Adrenal gland (tissue), 12 donors: ENCODE measurements around the gene SYK. TPM values are rescaled to one million over a fixed set of nuclear protein-coding genes. Genes with fewer than 3 reads are reported as not detected.

Experiments used
- DNase-seq, 7 donors: peaks; one replicate each; pipeline ENCODE4 v3.0.0-alpha.2; 2019 to 2020
- H3K27ac ChIP-seq, 5 donors: fragments of 200-600 bp; sonication (generic) in 4 of 5; 1 replicate in 3 of 5; 2 replicates in 2 of 5; pipeline versions ENCODE4 v1.5.1 to v1.8.0; 2016 to 2020; ENCODE audit warnings: mild to moderate bottlenecking in 1 of 5
- H3K27me3 ChIP-seq: fragments of 200-600 bp; 2 replicates; pipeline ENCODE4 v1.8.0; 2021
- H3K36me3 ChIP-seq, 2 donors: fragments of 200-600 bp; replicated peaks in 1 of 2; 1 replicate in 1 of 2; 2 replicates in 1 of 2; pipeline versions ENCODE4 v1.5.1 to v1.8.0; 2018 to 2022
- H3K4me1 ChIP-seq, 2 donors: fragments of 200-600 bp; replicated peaks in 1 of 2; 1 replicate in 1 of 2; 2 replicates in 1 of 2; pipeline versions ENCODE4 v1.5.1 to v1.8.0; 2018 to 2021
- H3K4me3 ChIP-seq, 4 donors: fragments of 200-600 bp; sonication (generic) in 3 of 4; one replicate each; pipeline ENCODE4 v1.5.1; 2016 to 2018
- H3K9me3 ChIP-seq, 3 donors: fragments of 200-600 bp; sonication (generic) in 1 of 3; replicated peaks in 1 of 3; 1 replicate in 2 of 3; 2 replicates in 1 of 3; pipeline versions ENCODE4 v1.5.1 to v1.8.0; 2016 to 2021
- CTCF ChIP-seq, 6 experiments: fragments of 450-650 bp in 4 of 6; fragments of 200-600 bp in 2 of 6; sonication (generic) in 1 of 6; IDR thresholded peaks; 1 replicate in 5 of 6; 2 replicates in 1 of 6; pipeline versions ENCODE4 v1.5.1 to v1.8.0; 2016 to 2021; ENCODE audit warnings: antibody characterized with exemption in 6 of 6, mild to moderate bottlenecking in 2 of 6, moderate library complexity in 1 of 6
- POLR2A ChIP-seq, 2 donors: fragments of 450-650 bp; IDR thresholded peaks; one replicate each; pipeline ENCODE4 v1.6.1; 2017; ENCODE audit warnings: antibody characterized with exemption in 2 of 2, mild to moderate bottlenecking in 2 of 2, moderate library complexity in 1 of 2
- WGBS, 4 donors: extraction: QIAGEN DNeasy Blood & Tissue Kit in 2 of 4; methylation state at CpG; one replicate each; pipeline versions ENCODE4 v1.1.5 to v1.1.7; 2013 to 2017; 5-methylcytosine and 5-hydroxymethylcytosine counted together
- intact Hi-C, 2 donors: fragments of 100-400 bp; cut with DNase I; formaldehyde crosslinking; loops; one replicate each; pipeline versions ENCODE4 v1.14.1 to v1.15.0; 2022 to 2023
- polyA plus RNA-seq, 3 donors: library from polyadenylated mRNA; stranded (reverse); fragments of 200-250 nt in 2 of 3; fragments of 350-450 nt in 1 of 3; fragmentation: Illumina TruSeq in 1 of 3; extraction: RNeasy Lipid Tissue Mini Kit (QIAGEN cat#74804) in 1 of 3; gene quantifications; one replicate each; pipeline ENCODE4 v1.2.3, GENCODE V29; 2013 to 2014
- total RNA-seq, 9 donors: library from RNA; depleted of rRNA in 4 of 9; stranded (reverse); fragments of >200 nt in 4 of 9; fragments of 120-200 nt in 1 of 9; fragmentation: NEBNext Ultra II Directional in 1 of 9; extraction: Animal tissue kit (Norgen Biotek cat#: 25700) in 1 of 9; gene quantifications; one replicate each; pipeline versions ENCODE4 v1.1.0 to v1.2.4, GENCODE V29; 2013 to 2023
- donor health status: healthy with polysubstance abuse.
- donor health status: Bipolar disorder and iron deficiency.
- donor health status: DM: yes; HTN: yes; CAD: no.
- donor health status: DM: no; HTN: no; CAD: no.
- donor health status: DM: no; HTN: no; CAD: no.
- donor health status: DM: yes; HTN: yes; CAD: no.

SYK gene
- total and polyA plus RNA-seq, 12 donors, result 2.0 to 21.5 (median 14.1) TPM

- no peaks in the 10 kb centered on the region for H3K9me3 ChIP-seq
- H3K36me3 ChIP-seq, result no peaks in the 10 kb centered on the region
- WGBS, 4 donors, result 43 to 48% (median 48%) methylated on average over 6 to 8 of the region's 8 CpGs; no CpG with 5 or more reads in 1 of the 4 donors
- intact Hi-C loops, result no loop called here
- no peak overlapping the region for H3K27ac ChIP-seq
- no peaks in the 10 kb centered on the region for H3K27me3 ChIP-seq
- no peaks in the 10 kb centered on the region for H3K4me1 ChIP-seq
- no peak overlapping the region for H3K4me3 ChIP-seq
- DNase-seq, result peak; percentile 31 to 79 (median 65)
- no peak for TF ChIP-seq CTCF (IDR thresholded peaks at IDR 0.05)
- no peak for TF ChIP-seq POLR2A (IDR thresholded peaks at IDR 0.05)
These were observed 119.5 kb downstream of the SYK start for GRCh38 chr9:90921104-90921503.

DNA sequence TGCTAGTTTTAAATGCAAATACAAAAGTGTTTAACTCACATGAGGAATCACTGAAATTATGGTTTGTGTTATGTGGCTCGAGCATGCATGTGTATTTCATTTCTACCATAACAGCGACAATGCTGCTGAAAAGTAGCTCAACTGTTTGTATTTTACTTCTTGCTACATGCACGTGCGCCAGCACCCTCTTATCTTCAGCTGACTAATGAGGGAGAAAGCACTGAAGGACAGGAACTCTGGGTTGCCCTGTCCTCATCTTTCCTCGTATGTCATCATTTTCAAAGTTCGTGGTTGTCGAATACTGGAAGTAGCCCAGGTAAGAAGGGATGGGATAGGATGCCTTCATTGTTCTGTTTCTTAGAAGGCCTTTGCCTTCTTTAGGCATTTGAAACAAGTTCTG is 120.3 kb downstream of the SYK start:
- DNase-seq, result no peak
- intact Hi-C loops, result no loop called here
- H3K36me3 ChIP-seq, result no peaks in the 10 kb centered on the region
- H3K27me3 ChIP-seq, result no peaks in the 10 kb centered on the region
- H3K27ac ChIP-seq, result no peak overlapping the region
- no peak for TF ChIP-seq POLR2A (IDR thresholded peaks at IDR 0.05)
- TF ChIP-seq CTCF (IDR thresholded peaks at IDR 0.05), result no peak
- 57 to 75% (median 73%) methylated on average over 7 of the region's 7 CpGs for WGBS, 4 donors
- no peaks in the 10 kb centered on the region for H3K4me1 ChIP-seq
- H3K9me3 ChIP-seq, result no peaks in the 10 kb centered on the region
- no peak overlapping the region for H3K4me3 ChIP-seq

- intact Hi-C loops, result no loop called here
- no peaks in the 10 kb centered on the region for H3K9me3 ChIP-seq
- no peak for TF ChIP-seq POLR2A (IDR thresholded peaks at IDR 0.05)
- TF ChIP-seq CTCF (IDR thresholded peaks at IDR 0.05), result no peak
- H3K27me3 ChIP-seq, result no peaks in the 10 kb centered on the region
- no peak overlapping the region for H3K27ac ChIP-seq
- DNase-seq, result no peak
- H3K4me1 ChIP-seq, result no peaks in the 10 kb centered on the region
- no peaks in the 10 kb centered on the region for H3K36me3 ChIP-seq
- WGBS, 4 donors, result 79 to 88% (median 85%) methylated on average over 2 of the region's 2 CpGs
- H3K4me3 ChIP-seq, result no peak overlapping the region
These were observed 124.1 kb downstream of the SYK start for GRCh38 chr9:90925581-90926257.

DNA sequence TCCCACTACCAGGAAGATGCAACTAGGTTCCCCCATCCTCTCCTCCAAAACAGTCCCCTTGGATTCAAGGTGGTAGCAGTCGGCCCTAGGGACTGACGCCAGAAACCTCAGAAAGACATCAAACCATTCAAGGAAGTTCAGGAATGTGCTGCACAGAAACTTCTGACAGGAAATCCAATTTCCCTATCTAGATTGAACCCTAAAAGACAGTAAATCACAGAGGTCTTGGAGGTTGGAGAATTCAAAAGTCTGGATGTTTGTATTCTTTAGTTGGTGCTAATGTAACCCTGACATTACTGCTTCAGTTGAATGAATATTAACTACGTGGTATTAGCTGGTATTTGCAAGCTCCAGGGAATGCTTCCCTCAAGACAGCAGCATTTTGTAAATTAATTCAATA is 125.3 kb downstream of the SYK start:
- WGBS, 4 donors, result 44 to 66% (median 54%) methylated on average over 3 of the region's 3 CpGs

More for the DNA sequence above, 125.3 kb downstream of the SYK start:
- Histone ChIP-seq H3K27me3 (no peaks in the 10 kb centered on the region), H3K27ac (no peak overlapping the region), H3K36me3 (no peaks in the 10 kb centered on the region), H3K4me3 (no peak overlapping the region), H3K4me1 (no peaks in the 10 kb centered on the region), H3K9me3 (no peaks in the 10 kb centered on the region)
- intact Hi-C loops, result no loop called here
- DNase-seq, result no peak
- no peak for TF ChIP-seq POLR2A (IDR thresholded peaks at IDR 0.05)
- no peak for TF ChIP-seq CTCF (IDR thresholded peaks at IDR 0.05)
